Thoracic aorta (tissue), 2 donors: ENCODE data around the gene NOTCH2NLA. TPM values are rescaled to one million over a fixed set of nuclear protein-coding genes. Genes with fewer than 3 reads are reported as not detected.
"Not testable (repeated sequence)": the region's sequence is repeated elsewhere in the genome, so short reads cannot be mapped to it uniquely, and the experiment has no call there.

Experiments
- ATAC-seq: fragments of 150-250 bp; one replicate; pipeline ENCODE4 v1.8.0; 2017; ENCODE audit warnings: low read depth; ENCODE audit not compliant: insufficient number of reproducible peaks, low FRiP score
- DNase-seq: peaks from one replicate; pipeline ENCODE4 v3.0.0-alpha.2; 2020; ENCODE audit warnings: low spot score
- H3K27ac ChIP-seq, 2 donors: fragments of 200-600 bp; sonication (generic); 1 replicate in 1 of 2; 2 replicates in 1 of 2; pipeline ENCODE4 v1.5.1; 2016; ENCODE audit warnings: mild to moderate bottlenecking in 2 of 2, moderate library complexity in 2 of 2
- H3K27me3 ChIP-seq: fragments of 200-600 bp; sonication (generic); replicated peaks from 2 replicates; pipeline ENCODE4 v1.6.0; 2016; ENCODE audit warnings: mild to moderate bottlenecking; ENCODE audit not compliant: insufficient read depth
- H3K36me3 ChIP-seq: fragments of 200-600 bp; sonication (generic); one replicate; pipeline ENCODE4 v1.5.1; 2016
- H3K4me1 ChIP-seq, 2 donors: fragments of 200-600 bp; sonication (generic); 1 replicate in 1 of 2; 2 replicates in 1 of 2; pipeline versions ENCODE4 v1.5.1 to v1.6.0; 2016; ENCODE audit warnings: low read depth in 2 of 2, mild to moderate bottlenecking in 1 of 2; ENCODE audit not compliant: control insufficient read depth in 1 of 2
- H3K4me3 ChIP-seq: fragments of 200-600 bp; sonication (generic); 2 replicates; pipeline ENCODE4 v1.5.1; 2016; ENCODE audit warnings: mild to moderate bottlenecking
- H3K9me3 ChIP-seq: fragments of 200-600 bp; sonication (generic); 2 replicates; pipeline ENCODE4 v1.5.1; 2016
- total RNA-seq, 2 donors: library from RNA; depleted of rRNA; stranded (reverse); fragments of >200 nt; gene quantifications; one replicate each; pipeline versions ENCODE4 v1.1.0 to v1.2.3, GENCODE V29; 2016
- TF ChIP-seq, protein P1 (sequence below): fragments of 200-600 bp; sonication (generic); IDR thresholded peaks from one replicate; pipeline ENCODE4 v1.5.1; 2019; ENCODE audit warnings: antibody characterized with exemption

Gene NOTCH2NLA
- total RNA-seq, 2 donors from 2014 or later, result 83.8 to 90.0 TPM

GRCh38 chr1:146144465-146144864 is 84.4 kb downstream of the NOTCH2NLA start, which contains the start of gene NBPF10:
NBPF10 (minus strand) TSS chr1:146144804; CDS start chr1:146144769, 35 bp downstream.
- H3K9me3 ChIP-seq, H3K4me3 ChIP-seq, H3K4me1 ChIP-seq, H3K27me3 ChIP-seq, H3K27ac ChIP-seq, DNase-seq, ATAC-seq, H3K36me3 ChIP-seq: not testable (repeated sequence)
- TF ChIP-seq, protein P1, sequence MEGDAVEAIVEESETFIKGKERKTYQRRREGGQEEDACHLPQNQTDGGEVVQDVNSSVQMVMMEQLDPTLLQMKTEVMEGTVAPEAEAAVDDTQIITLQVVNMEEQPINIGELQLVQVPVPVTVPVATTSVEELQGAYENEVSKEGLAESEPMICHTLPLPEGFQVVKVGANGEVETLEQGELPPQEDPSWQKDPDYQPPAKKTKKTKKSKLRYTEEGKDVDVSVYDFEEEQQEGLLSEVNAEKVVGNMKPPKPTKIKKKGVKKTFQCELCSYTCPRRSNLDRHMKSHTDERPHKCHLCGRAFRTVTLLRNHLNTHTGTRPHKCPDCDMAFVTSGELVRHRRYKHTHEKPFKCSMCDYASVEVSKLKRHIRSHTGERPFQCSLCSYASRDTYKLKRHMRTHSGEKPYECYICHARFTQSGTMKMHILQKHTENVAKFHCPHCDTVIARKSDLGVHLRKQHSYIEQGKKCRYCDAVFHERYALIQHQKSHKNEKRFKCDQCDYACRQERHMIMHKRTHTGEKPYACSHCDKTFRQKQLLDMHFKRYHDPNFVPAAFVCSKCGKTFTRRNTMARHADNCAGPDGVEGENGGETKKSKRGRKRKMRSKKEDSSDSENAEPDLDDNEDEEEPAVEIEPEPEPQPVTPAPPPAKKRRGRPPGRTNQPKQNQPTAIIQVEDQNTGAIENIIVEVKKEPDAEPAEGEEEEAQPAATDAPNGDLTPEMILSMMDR, result peak; percentile 18

Other genes with a start within 250 kb of the NOTCH2NLA start
- 100 to 1,000 TPM; 423 to 622 TPM for gene TXNIP, start 232.4 kb downstream of the NOTCH2NLA start, total RNA-seq
- not detected for gene HJV, start 207.3 kb downstream of the NOTCH2NLA start, total RNA-seq
- 1 to 10 TPM; 4.2 to 5.0 TPM for gene NBPF10, start 84.2 kb downstream of the NOTCH2NLA start, total RNA-seq